Gastrocnemius medialis (tissue), 4 donors: ENCODE data around the gene PRKCZ.

Source experiments
- CTCF ChIP-seq, 5 experiments: fragments of 450-650 bp in 3 of 5; fragments of 200-600 bp in 2 of 5; sonication (generic) in 2 of 5; IDR thresholded peaks in 4 of 5; conservative IDR thresholded peaks in 1 of 5; 1 replicate in 4 of 5; 2 replicates in 1 of 5; pipeline ENCODE4 v1.5.1; 2016 to 2019; ENCODE audit warnings: antibody characterized with exemption in 5 of 5, mild to moderate bottlenecking in 3 of 5, moderate library complexity in 3 of 5
- POLR2A ChIP-seq, 2 donors: fragments of 450-650 bp; IDR thresholded peaks; one replicate each; pipeline ENCODE4 v1.6.1; 2017; ENCODE audit warnings: antibody characterized with exemption in 2 of 2, mild to moderate bottlenecking in 2 of 2, moderate library complexity in 2 of 2

DNA sequence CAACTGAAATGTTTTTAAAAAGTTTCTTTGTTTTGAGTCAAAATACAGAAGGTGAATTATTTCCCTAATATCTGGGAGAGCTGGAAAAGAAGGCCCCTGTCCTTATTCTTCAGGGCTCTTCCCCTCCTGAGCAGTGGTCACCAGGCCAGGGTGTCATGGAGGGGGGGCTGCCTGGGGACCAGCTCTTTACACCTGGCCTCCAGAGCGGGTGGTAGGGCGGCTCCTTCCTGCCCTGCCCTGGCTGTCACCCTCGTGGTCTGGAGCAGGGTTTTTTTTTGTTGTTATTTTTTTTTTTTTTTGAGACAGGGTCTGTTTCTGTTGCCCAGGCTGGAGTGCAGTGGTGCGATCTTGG is 184.5 kb downstream of the PRKCZ start:
- TF ChIP-seq CTCF (IDR thresholded peaks at IDR 0.05 in 4 of 5, conservative IDR thresholded peaks at IDR 0.05 in 1 of 5): no peak
- TF ChIP-seq POLR2A (IDR thresholded peaks at IDR 0.05): no peak
